ENCODE data around the gene FKBP10. TPM values are rescaled to one million over a fixed set of nuclear protein-coding genes. Genes with fewer than 3 reads are reported as not detected.

The FKBP10 gene
- total and polyA plus RNA-seq, 9 of the 15 experiments (the other 6 are each of a cell fraction or from before 2014, with no cell fraction given), result 0.03 to 3.0 (median 1.4) TPM; not detected in 1

- ChIA-PET POLR2A (interaction anchor here (0.6 to 4.3 kb wide), 9 partner anchors 7 to 315 kb away, joined by 3 to 17 read pairs (median 4); partner anchors contain the start of genes EIF1, JUP and P3H4), CTCF (ENCODE audit: low intra/inter-chr PET ratio) (interaction anchor here (0.6 kb wide), 1 partner anchor 57 kb away, joined by 3 read pairs; no protein-coding TSS in a partner anchor)
- H3K9ac ChIP-seq (ENCODE audit: insufficient read depth in 1 of 2, low read depth in 2 of 2, low read length in 2 of 2), result peak overlapping the region; percentile 74 to 91
- H3K4me2 ChIP-seq (ENCODE audit: insufficient read depth, low read length), result peak overlapping the region; percentile 84
- no peaks in the 10 kb centered on the region for H3K79me2 ChIP-seq (ENCODE audit: control insufficient read depth, insufficient read depth, low read length)
- in situ Hi-C loops (cut with MboI) (no loop called here), intact Hi-C loops (cut with micrococcal nuclease) (loop anchor here (1.0 kb wide), 1 partner anchor 9 kb away; no protein-coding TSS in a partner anchor)
- H3K27me3 ChIP-seq (ENCODE audit: control insufficient read depth in 2 of 2, insufficient read depth in 2 of 2, low read length in 2 of 2), result no peaks in the 10 kb centered on the region
- peak; percentile 98 for FAIRE-seq
- H3K36me3 ChIP-seq (ENCODE audit: control insufficient read depth, insufficient read depth, low read length), result no peaks in the 10 kb centered on the region
- H3K4me1 ChIP-seq (replicated peaks in 1 of 2; ENCODE audit: control insufficient read depth in 2 of 2, insufficient read depth in 2 of 2, low read length in 2 of 2), result peaks cover 44 to 52% of the 10 kb centered on the region in 2 experiments
- H3K9me1 ChIP-seq (ENCODE audit: control insufficient read depth, insufficient read depth, low read length), result no peaks in the 10 kb centered on the region
- peak overlapping the region; percentile 90 for H3K27ac ChIP-seq (ENCODE audit: extremely low read depth, low read depth, low read length)
- TSS peak; percentile 97 for BruUV-seq (replicated peaks)
- H4K20me1 ChIP-seq (replicated peaks; ENCODE audit: control insufficient read depth, insufficient read depth, low read length), result no peaks in the 10 kb centered on the region
- WGBS (ENCODE audit: insufficient coverage, low coverage, missing lambda C conversion rate), result 4% methylated on average over 17 of the region's 22 CpGs
- DNase-seq (ENCODE audit: extremely low read depth in 1 of 4, low spot score in 3 of 4), result peak; percentile 77 to 96 (median 83)
- H3K4me3 ChIP-seq, result peak overlapping the region; percentile 23
- H2AFZ ChIP-seq (ENCODE audit: low read depth, low read length), result peak overlapping the region; percentile 86
- ATAC-seq, result peak; percentile 84
- H3K9me3 ChIP-seq (replicated peaks; ENCODE audit: control insufficient read depth, insufficient read depth, low read depth, low read length), result no peaks in the 10 kb centered on the region
- TF ChIP-seq HLTF (IDR thresholded peaks at IDR 0.05) (no peak), SUPT5H (IDR thresholded peaks at IDR 0.05) (peak; percentile 70), RCOR1 (IDR thresholded peaks at IDR 0.05; ENCODE audit: borderline replicate concordance in 1 of 2, low read depth in 2 of 2, low read length in 2 of 2) (peak in 1 of 2 experiments; percentile 86; a peak in 3 of 4 replicates), SMARCA5 (IDR thresholded peaks at IDR 0.05) (0 out of 2 replicates have a peak, but pooled peaks have one; percentile 48), FOXM1 (IDR thresholded peaks at IDR 0.05; ENCODE audit: low read depth) (no peak), FOXM1 (CRISPR knock-in tag; IDR thresholded peaks at IDR 0.05; ENCODE audit: low read depth) (0 out of 2 replicates have a peak, but pooled peaks have one; percentile 53), XRCC4 (IDR thresholded peaks at IDR 0.05; ENCODE audit: extremely low read depth, insufficient read depth, insufficient read length) (no peak), SOX6 (IDR thresholded peaks at IDR 0.05) (peak; percentile 72), NFXL1 (CRISPR knock-in tag; IDR thresholded peaks at IDR 0.05) (no peak), PRDM10 (IDR thresholded peaks at IDR 0.05; ENCODE audit: partially characterized antibody) (peak; percentile 91), CTBP1 (IDR thresholded peaks at IDR 0.05; ENCODE audit: borderline replicate concordance) (peak; percentile 96), ZC3H8 (IDR thresholded peaks at IDR 0.05) (no peak), DMBX1 (CRISPR knock-in tag; IDR thresholded peaks at IDR 0.05; ENCODE audit: borderline replicate concordance) (peak; percentile 29; the same call in 1 of the 2 replicates), BACH1 (tag; IDR thresholded peaks at IDR 0.05) (peak; percentile 53; the same call in 1 of the 2 replicates), CREM (IDR thresholded peaks at IDR 0.05; ENCODE audit: low read depth) (peak; percentile 64; the same call in 1 of the 2 replicates), ARNT (IDR thresholded peaks at IDR 0.05) (0 out of 4 replicates have a peak, but pooled peaks of 1 of the 2 experiments have one; percentile 56)
- TF ChIP-seq, protein P1, sequence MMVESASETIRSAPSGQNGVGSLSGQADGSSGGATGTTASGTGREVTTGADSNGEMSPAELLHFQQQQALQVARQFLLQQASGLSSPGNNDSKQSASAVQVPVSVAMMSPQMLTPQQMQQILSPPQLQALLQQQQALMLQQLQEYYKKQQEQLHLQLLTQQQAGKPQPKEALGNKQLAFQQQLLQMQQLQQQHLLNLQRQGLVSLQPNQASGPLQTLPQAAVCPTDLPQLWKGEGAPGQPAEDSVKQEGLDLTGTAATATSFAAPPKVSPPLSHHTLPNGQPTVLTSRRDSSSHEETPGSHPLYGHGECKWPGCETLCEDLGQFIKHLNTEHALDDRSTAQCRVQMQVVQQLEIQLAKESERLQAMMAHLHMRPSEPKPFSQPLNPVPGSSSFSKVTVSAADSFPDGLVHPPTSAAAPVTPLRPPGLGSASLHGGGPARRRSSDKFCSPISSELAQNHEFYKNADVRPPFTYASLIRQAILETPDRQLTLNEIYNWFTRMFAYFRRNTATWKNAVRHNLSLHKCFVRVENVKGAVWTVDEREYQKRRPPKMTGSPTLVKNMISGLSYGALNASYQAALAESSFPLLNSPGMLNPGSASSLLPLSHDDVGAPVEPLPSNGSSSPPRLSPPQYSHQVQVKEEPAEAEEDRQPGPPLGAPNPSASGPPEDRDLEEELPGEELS (CRISPR knock-in tag; IDR thresholded peaks at IDR 0.05; ENCODE audit: borderline replicate concordance), result no peak
These were observed 19.7 kb upstream of the FKBP10 start for GRCh38 chr17:41792845-41793783.

All from K562 (cell line).